HTR-8/SVneo (cell line): Measurements from ENCODE around the gene NETO1.

Source experiments
- DNase-seq: peaks from one replicate; pipeline ENCODE4 v3.0.0; 2011; ENCODE audit warnings: low spot score, mixed read lengths; ENCODE audit not compliant: insufficient read length
- FAIRE-seq: peaks from 2 replicates; lab custom pipeline; 2011; peaks lifted over from hg19 to GRCh38; lab: Jason Lieb, UNC

The NETO1 gene

GRCh38 chr18:72846736-72847533 lies 20.9 kb downstream of the NETO1 start:
- DNase-seq (no peak), FAIRE-seq (no peak)

GRCh38 chr18:72843743-72844142 lies 24.0 kb downstream of the NETO1 start:
- no peak for FAIRE-seq

GRCh38 chr18:72840109-72840508 lies 27.7 kb downstream of the NETO1 start:
- DNase-seq (no peak), FAIRE-seq (no peak)

More at GRCh38 chr18:72843743-72844142, 24.0 kb downstream of the NETO1 start:
- DNase-seq = no peak

GRCh38 chr18:72834731-72835130 lies 33.1 kb downstream of the NETO1 start:
- FAIRE-seq = no peak

GRCh38 chr18:72833471-72833870 lies 34.3 kb downstream of the NETO1 start:
- FAIRE-seq (no peak), DNase-seq (no peak)

More at GRCh38 chr18:72834731-72835130, 33.1 kb downstream of the NETO1 start:
- no peak for DNase-seq

GRCh38 chr18:72830109-72830508 lies 37.7 kb downstream of the NETO1 start:
- DNase-seq (no peak), FAIRE-seq (no peak)

GRCh38 chr18:72828601-72829000 lies 39.2 kb downstream of the NETO1 start:
- DNase-seq (no peak), FAIRE-seq (no peak)

- FAIRE-seq (no peak), DNase-seq (no peak)
Observed at GRCh38 chr18:72826736-72827135, 41.1 kb downstream of the NETO1 start.

GRCh38 chr18:72823345-72823744 lies 44.4 kb downstream of the NETO1 start:
- FAIRE-seq (no peak), DNase-seq (no peak)

- FAIRE-seq = no peak
- DNase-seq = no peak
Observed at GRCh38 chr18:72822202-72822601, 45.6 kb downstream of the NETO1 start.

- FAIRE-seq = no peak
- no peak for DNase-seq
Observed at GRCh38 chr18:72820571-72820970, 47.2 kb downstream of the NETO1 start.

GRCh38 chr18:72819050-72819449 lies 48.7 kb downstream of the NETO1 start:
- FAIRE-seq (no peak), DNase-seq (no peak)

- FAIRE-seq (no peak), DNase-seq (no peak)
Observed at GRCh38 chr18:72811047-72811446, 56.7 kb downstream of the NETO1 start.

- DNase-seq = no peak
- FAIRE-seq = no peak
Observed at GRCh38 chr18:72808680-72809079, 59.1 kb downstream of the NETO1 start.

GRCh38 chr18:72799106-72799505 lies 68.7 kb downstream of the NETO1 start:
- DNase-seq (no peak), FAIRE-seq (no peak)

- DNase-seq (no peak), FAIRE-seq (no peak)
Observed at GRCh38 chr18:72783530-72783929, 84.3 kb downstream of the NETO1 start.

- FAIRE-seq (no peak), DNase-seq (no peak)
Observed at GRCh38 chr18:72774914-72775313, 92.9 kb downstream of the NETO1 start.

- FAIRE-seq = no peak
Observed at GRCh38 chr18:72772916-72773315, 94.9 kb downstream of the NETO1 start.

GRCh38 chr18:72768681-72769229 lies 99.0 kb downstream of the NETO1 start:
- FAIRE-seq (no peak), DNase-seq (no peak)

More at GRCh38 chr18:72772916-72773315, 94.9 kb downstream of the NETO1 start:
- no peak for DNase-seq

- peak; percentile 10 for DNase-seq
- no peak for FAIRE-seq
Observed at GRCh38 chr18:72762515-72763122, 105.2 kb downstream of the NETO1 start.

GRCh38 chr18:72752220-72752619 lies 115.6 kb downstream of the NETO1 start:
- no peak for DNase-seq
- no peak for FAIRE-seq
